GM18861 (cell line): Measurements from ENCODE around the gene NAV2.

Experiments
- ATAC-seq: cut with Tn5 transposase; IDR thresholded peaks from one replicate; pipeline ENCODE4 v1.9.1; 2021; ENCODE audit not compliant: unreplicated experiment

NAV2 gene

DNA sequence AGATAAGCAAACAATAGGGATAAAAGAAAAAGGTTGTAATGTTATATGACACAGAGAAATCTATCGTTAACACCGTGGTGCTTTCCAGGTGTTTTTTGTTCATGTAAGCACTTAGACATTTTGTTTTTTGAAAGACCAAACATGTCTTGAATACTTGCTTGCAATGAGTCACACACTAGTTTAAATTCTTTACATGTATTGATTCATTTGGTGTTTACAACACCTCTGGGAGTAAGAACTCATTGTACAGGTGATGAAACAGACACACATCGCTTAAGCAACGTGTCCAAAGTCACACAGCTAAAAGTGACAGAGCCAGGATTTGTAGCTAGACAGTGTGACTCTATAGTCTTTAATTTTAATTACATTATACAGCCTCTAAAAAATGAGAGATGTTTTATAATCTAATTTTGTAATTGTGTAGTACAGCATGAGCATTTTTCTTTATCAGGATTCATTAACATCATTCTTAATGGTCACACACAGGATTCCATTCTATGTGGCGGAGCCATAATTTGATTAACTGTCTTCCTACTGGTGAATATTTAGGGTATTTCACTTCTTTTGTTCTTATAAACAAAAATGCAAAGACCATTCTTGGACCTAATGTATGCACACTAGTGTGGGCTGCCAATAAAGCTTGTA is 298.8 kb downstream of the NAV2 start:
- no peak for ATAC-seq

- no peak for ATAC-seq
Observed at GRCh38 chr11:20013346-20014066, 300.9 kb downstream of the NAV2 start.

GRCh38 chr11:20014067-20014402 is 301.4 kb downstream of the NAV2 start:
- ATAC-seq: no peak

- no peak for ATAC-seq
Observed at GRCh38 chr11:20015101-20015500, 302.5 kb downstream of the NAV2 start.

- no peak for ATAC-seq
Observed at GRCh38 chr11:20015529-20016427, 303.1 kb downstream of the NAV2 start.

DNA sequence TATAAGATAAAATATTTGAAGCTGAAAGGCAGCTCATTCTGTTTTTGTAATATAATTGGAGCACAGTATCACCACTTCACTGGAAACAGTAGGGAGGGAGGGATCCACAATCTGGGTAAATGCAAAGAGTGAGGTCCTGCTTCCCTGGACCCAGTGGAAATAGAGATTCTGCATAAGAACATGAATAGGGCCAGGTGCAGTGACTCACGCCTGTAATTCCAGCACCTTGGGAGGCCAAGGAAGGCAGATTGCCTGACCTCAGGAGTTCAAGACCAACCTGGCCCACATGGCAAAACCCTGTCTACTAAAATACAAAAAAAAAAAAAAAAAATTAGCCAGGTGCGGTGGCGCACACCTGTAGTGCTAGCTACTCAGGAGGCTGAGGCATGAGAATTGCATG is 303.9 kb downstream of the NAV2 start:
- no peak for ATAC-seq

- no peak for ATAC-seq
Observed at GRCh38 chr11:20017320-20017719, 304.7 kb downstream of the NAV2 start.

DNA sequence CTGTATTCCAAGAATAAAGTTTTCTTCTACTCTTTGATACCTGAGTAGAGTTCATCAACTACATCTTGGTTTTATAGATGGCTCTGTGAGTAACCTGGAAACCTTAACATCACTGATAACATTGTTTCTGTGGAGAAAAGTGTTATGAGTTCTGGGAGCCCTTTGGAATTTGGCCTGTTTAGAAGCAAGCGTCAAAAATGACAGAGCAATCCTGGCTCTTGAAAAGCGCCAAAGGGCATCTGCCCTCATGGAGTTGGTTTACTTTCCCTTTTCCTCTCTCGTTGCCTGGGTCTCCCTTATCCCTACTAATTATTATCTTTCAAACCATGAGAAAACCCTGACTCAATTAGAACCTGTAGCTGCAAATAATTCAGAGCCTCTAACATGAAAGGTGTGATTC is 307.6 kb downstream of the NAV2 start:
- ATAC-seq: no peak

DNA sequence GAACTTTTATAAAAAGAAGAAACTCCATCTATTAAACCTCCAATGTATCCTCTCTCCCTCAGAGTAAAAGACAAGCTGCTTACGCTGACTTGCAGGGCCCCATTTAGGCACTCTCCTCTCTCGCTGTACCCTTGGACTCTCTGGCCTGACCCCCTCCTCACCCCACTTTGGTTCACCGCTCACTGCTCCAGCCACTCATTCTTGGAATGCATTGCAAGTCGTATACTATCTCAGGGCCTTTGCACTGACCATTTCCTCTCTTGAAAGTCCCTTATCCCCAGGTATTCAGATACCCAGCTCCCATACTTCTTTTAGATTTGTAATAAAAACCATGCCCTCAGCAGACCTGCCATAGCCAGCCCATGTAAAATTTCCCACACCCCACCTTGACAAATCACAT is 308.1 kb downstream of the NAV2 start:
- ATAC-seq: no peak

DNA sequence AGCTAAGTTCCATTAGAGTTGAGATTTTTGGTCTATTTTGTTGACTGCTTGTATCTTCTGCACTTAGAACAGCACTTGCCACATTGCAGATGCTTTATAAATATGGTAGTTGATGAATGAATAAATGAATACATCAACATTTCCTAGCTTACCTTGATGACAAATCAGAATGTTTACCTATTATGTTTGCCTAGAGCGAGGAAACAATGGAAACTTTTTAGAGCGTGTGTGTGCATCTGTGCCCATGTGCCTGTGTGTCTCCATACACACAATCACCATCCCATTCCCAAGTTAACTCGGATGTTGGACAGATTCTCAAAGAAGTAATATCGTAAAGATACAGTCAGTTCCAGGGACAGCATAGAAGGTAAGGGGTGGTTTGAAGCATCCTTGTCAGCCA is 308.6 kb downstream of the NAV2 start:
- no peak for ATAC-seq

GRCh38 chr11:20021771-20022362 is 309.2 kb downstream of the NAV2 start:
- no peak for ATAC-seq

- ATAC-seq: no peak
Observed at GRCh38 chr11:20022363-20023081, 309.9 kb downstream of the NAV2 start.

GRCh38 chr11:20023082-20023426 is 310.4 kb downstream of the NAV2 start:
- ATAC-seq: no peak

GRCh38 chr11:20024172-20024935 is 311.7 kb downstream of the NAV2 start:
- no peak for ATAC-seq

DNA sequence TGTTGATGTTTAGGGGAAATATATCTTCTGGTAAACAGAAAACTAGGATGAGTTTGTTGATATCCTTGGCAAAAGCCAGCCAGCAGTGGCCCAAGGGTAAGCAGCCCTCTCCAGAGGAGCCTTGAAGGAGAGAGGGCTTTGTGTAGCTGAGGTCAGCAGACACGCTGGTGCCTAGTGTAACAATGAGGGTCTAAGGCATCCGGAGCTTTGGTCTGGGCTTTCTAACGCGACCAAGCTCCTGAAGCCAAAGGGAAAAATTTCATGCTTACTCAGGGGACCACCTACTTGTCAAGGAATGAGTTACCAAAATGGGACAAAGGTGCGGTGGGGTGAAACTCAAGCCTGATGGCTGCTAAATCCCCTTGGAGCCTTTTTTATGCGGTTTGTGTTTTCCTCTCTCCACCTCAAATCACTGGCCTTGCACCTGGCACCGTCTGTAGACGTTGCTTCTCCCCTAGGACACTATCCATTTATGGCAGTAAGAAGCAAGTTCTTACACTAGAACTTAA is 312.7 kb downstream of the NAV2 start:
- ATAC-seq: no peak

- no peak for ATAC-seq
Observed at GRCh38 chr11:20026629-20027555, 314.3 kb downstream of the NAV2 start.

- no peak for ATAC-seq
Observed at GRCh38 chr11:20027556-20028013, 314.9 kb downstream of the NAV2 start.

- ATAC-seq: no peak
Observed at GRCh38 chr11:20029193-20029592, 316.6 kb downstream of the NAV2 start.

- ATAC-seq: no peak
Observed at GRCh38 chr11:20030472-20030871, 317.8 kb downstream of the NAV2 start.
